ENCODE measurements around the gene PRKAG2.

DNA sequence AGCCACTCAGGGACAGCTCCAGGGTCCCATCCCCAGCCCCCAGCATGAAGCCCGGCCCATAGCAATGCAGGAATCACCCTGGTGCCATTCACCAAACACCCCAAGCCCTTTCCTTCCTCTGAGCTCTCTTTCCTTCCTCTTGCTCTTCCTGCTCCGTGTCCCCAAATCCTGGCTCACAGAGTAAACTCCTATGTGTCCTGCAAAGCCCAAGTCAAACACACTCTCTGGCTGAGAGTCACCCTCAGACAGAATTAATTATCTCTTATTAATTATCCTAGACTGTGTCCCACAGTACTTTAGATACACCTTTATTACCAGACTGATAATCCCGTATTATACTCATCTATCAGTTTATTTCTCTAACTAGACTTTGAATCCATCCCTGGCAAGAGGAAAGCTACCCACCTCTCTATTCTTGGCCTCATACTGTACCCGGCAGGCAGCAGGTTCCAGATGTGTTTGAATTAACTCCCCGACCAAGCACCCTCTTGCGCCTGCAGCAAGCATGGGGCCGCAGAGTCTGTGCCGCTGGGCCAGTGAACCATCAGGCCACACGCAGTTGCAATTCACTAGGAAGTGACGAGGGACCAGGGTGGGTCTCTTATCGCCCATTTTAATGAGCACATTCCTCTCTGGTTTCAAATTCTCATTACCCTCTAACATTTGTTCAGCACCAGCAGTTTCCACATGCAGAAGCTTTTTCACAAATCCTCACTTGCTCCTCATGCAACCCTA, 86.7 kb downstream of the PRKAG2 start:
- TF ChIP-seq, protein P1, sequence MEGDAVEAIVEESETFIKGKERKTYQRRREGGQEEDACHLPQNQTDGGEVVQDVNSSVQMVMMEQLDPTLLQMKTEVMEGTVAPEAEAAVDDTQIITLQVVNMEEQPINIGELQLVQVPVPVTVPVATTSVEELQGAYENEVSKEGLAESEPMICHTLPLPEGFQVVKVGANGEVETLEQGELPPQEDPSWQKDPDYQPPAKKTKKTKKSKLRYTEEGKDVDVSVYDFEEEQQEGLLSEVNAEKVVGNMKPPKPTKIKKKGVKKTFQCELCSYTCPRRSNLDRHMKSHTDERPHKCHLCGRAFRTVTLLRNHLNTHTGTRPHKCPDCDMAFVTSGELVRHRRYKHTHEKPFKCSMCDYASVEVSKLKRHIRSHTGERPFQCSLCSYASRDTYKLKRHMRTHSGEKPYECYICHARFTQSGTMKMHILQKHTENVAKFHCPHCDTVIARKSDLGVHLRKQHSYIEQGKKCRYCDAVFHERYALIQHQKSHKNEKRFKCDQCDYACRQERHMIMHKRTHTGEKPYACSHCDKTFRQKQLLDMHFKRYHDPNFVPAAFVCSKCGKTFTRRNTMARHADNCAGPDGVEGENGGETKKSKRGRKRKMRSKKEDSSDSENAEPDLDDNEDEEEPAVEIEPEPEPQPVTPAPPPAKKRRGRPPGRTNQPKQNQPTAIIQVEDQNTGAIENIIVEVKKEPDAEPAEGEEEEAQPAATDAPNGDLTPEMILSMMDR (IDR thresholded peaks at IDR 0.05; ENCODE audit: low read depth, low read length) = no peak
- TF ChIP-seq, protein P2, sequence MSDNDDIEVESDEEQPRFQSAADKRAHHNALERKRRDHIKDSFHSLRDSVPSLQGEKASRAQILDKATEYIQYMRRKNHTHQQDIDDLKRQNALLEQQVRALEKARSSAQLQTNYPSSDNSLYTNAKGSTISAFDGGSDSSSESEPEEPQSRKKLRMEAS (IDR thresholded peaks at IDR 0.05; ENCODE audit: low read depth, low read length) = no peak
- no peak for TF ChIP-seq POLR2A (IDR thresholded peaks at IDR 0.05; ENCODE audit: extremely low read depth, insufficient read length)
- TF ChIP-seq MYC (IDR thresholded peaks at IDR 0.05; ENCODE audit: low read depth, low read length) = no peak

Measured in NB4 (cell line).